ENCODE data around the gene DUOXA1.
"Not testable (repeated sequence)": the region's sequence is repeated elsewhere in the genome, so short reads cannot be mapped to it uniquely, and the experiment has no call there.

The DUOXA1 gene

DNA sequence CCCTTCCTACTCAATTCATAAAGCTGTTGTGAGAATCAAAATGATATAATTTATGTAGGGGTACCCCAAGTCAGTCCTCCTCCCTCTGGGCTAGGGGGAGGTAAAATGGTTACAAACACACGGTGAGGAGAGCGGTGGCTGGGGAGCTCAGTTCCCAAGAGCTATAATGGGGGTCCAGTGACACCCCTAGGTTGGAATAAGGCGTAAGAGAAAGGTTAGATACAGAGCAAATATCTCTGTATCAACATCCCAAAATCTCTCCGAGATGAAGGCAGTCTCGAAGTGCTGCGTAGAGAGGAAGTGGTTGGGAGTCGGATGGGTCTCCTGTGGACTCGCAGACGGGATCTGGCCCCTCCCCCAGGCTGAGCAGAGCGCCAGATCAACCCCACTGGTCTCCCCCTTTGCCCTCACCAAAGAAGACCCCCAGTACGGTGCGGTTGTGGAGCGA lies 17.5 kb downstream of the DUOXA1 start:
- DNase-seq = peak; percentile 49

DNA sequence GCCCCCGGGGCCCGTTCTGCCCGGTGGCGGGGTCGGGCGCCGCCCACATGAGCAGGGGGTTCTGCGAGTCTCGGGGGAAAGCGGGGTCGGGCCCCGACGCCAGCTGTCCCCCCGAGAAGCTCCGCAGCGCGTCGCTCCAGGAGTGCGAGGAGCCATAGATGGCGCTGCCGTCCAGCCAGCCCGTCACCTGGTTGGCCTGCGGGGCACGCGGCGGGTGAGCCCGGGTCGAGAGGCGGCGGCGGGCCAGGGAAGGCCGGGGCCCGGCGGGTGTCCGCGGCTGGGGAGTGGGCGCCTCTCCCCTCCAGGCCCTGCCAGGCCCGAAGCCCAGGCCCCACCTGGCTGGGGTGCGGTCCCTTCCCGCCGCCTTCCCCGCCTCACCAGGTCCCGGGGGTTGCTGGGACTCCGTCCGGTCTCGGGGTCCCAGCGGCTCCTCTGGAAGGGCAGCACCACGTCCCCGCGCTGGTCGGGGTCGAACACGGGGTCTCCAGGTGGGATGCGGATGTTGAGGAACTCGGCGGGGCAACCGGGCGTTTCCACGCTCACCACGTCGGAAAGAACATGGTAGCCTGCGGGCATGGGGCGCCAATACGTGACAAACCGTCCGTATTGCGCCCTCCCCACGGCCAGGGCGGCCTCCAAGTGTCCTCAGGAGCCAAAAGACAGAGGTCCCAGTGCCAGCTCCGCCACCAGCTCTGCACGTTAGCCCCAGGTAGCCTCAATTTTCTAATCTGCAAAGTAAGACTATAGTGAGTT lies 18.1 kb downstream of the DUOXA1 start:
- DNase-seq = peak; percentile 11

DNA sequence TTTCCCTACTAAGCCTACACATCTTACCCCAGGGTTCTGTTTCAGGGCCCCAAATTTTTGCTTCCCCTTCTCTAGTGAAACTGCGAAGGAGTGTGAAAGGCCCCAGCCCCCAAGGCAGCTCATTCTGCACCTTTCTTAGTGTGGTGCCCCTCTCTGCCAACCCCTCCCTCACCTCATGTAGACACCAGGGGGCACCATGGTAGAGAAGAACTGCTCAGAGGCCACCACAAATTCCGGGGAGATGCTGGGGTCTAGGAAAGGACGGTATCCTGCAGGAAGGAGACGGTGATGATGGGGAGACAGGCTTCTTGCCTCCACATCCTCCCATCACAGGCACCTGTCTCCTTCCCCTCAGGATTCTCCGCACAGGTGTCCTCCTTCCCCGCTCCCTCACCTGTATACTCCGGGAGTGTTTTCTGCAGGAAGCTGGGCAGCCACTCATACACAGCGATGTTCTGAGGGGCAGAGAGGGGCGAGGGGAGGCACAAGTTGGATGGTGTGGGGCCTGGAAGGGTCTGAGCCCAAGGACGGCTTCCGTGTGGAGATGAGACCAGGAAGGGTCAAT lies 19.3 kb downstream of the DUOXA1 start:
- peak; percentile 18 for DNase-seq

DNA sequence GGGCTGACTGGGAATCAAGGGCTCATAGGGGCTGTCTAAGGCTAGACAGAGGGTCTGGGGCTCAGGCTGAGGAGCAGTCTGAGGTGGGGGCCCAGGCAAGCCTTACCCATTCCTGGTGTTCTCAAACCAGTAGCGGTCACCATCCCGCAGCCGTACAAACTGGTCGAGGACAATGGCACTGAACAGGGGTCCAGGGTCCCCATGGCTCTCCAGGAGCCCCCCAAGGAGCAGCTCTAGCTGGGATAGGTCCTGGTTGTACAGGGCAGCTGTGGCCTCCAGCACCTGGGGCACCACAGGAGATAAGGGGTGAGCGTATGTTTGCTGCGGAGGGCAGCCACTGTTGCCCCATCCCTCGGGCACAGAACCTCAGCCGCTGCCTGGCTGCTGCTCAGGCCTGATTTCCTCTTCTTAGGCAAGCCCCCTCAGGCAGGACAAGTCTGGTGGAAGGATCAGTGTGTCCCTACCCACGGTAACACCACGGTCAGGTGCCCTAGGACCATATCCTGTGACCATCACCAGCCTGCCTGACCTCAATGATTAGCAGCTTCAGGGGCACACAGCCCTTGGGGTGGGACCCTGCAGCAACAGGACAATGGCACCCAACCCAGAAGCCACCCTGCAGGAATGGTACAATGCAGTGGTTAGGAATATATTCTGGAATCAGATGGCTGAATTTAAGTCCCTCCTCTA lies 21.6 kb downstream of the DUOXA1 start:
- no peak for DNase-seq

DNA sequence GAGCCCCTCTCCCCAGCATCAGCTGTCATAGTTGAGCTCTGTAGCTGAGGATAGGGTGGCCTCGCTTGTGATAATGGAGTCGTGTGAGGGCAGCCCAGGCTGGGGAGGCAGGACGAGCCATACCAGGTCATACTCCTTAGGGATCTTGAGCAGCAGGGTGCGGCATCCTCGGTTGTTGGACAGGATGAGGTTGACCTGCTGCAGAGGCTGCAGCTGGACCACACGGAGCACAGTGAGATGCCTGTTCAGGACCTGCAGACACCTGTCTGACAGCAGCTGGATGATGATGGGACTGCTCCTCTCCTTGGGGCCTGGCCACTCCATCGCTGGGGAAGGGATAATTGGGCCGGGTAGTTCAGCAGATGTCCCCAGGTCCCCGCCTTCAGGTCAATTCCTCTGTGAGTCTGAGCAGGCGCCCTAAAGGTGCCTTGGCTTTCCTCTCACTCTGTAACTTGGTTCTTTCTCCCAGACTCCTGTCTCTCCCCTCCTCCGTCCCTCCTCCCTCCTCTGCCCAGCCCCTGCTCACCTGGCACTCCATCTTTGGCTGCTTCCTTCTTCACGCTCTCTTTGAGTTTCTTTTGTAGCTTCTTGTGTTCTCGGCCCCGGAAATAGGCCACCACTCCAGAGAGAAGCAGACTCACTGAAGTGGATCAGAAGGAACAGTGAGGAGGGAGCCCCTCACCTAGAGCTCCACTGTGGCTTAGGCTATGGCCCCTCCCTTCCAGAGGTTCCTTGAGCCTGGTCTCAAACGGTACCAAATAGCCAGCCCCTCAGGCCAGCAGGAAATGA lies 23.5 kb downstream of the DUOXA1 start:
- DNase-seq = no peak

DNA sequence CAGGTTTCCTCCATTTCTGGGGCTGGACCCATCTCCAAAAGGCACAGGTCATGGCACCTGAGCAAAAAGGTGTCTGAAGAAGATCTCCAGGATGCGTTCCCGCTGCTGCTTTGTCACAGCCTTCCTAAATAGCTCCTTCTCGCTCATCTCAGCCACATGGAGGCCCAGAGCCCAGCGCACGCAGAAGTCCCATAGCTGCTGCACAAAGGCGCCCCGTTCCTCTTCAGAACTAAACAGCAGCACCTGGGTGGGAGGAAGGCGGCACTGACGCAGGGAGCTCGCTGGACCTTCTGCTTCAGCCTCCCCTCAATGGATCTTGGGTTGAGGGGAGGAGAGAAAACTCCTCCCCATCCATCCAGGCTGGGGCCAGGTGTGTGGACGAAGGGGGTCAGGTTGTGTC lies 24.1 kb downstream of the DUOXA1 start:
- DNase-seq = no peak

DNA sequence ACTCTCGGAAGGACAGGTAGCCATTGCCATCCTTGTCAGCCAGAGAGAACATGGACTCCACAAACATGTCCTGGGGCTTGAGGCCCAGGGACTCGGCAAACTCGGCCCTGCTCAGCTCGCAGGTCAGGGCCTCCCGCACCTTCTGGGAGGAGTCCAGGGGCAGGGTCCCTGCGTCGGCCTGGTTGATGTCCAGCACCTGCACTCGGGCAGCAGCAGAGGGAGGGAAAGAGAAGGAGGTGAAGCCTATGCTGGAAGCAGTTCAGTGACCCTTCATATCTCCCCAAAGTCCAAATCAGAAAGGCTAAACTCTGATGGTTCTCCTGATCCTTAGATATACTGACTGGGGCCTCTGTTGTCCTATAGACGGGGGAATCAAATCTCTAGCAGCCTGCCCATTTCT lies 25.5 kb downstream of the DUOXA1 start:
- DNase-seq = not testable (repeated sequence)

DNA sequence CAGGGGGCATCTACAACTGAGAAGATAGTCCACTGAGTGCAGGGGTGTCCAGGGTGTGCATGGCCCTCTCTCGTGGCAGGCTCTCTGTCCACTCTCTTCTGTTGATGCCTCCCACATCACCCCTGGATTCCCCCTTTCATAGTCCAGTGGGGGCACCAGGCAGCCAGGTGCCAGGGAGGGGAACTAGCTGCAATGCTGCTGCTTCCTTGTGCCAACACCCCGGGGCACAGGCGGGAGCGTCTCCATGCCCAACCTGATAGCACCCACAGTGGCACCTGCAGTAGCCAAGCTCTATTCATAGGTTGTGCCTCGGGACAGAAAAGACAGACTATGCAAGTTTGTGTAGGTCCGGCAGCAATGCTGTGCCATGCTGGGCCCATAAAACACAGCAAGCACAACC lies 27.5 kb downstream of the DUOXA1 start:
- no peak for DNase-seq

DNA sequence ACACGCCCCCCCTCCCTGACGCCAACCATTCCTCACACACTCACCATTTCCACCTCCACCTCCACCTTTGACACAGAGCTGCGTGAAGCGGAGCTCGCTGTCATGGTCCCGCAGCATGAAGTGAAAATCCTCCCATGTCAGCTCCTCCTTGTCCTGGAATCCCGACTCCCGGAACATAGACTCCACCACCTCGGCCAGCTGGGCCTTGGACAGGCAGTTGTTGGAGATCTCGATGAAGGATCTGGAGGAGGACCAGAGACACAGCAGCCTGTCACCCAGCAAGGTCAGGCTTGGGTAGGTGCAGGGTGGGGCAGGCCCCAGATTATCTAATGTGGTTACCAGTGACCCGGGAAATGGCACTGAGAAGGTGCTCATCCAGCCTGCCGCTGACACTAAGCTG lies 27.9 kb downstream of the DUOXA1 start:
- DNase-seq = no peak

DNA sequence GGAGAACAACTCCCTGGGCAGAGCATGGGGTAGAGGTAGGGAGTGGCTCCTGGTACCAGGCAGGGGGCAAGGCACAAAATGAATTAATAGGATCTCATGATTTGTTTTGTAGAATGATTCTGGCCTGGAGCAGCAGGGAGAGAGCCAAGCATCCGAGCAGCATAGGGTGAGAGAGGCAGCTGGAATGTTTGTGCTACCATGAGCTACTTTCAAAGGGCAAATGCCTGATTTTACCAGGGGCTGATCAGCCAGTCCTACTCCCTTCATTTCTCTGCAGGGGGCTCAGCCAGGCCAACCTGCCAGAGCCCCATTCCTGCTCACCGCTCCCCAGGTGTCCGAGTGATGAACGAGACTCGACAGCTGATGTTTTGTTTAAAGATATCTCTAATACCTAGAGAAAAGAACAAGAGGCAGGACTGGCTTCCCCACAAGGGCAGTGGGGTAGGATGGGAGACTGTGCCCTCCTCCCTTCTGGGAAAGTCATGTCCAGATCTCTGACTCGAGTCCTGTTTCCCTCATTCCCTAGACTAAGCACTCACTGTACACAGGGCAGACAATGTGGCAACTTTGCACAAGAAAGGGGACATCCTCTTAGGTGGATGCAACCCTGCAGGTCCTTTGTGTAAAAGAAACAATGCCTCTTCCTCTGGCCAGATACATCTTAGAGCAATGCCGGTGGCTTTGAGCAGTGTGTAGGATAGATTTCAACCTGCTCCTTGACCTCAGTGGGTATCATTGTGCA lies 28.6 kb downstream of the DUOXA1 start:
- DNase-seq = no peak

DNA sequence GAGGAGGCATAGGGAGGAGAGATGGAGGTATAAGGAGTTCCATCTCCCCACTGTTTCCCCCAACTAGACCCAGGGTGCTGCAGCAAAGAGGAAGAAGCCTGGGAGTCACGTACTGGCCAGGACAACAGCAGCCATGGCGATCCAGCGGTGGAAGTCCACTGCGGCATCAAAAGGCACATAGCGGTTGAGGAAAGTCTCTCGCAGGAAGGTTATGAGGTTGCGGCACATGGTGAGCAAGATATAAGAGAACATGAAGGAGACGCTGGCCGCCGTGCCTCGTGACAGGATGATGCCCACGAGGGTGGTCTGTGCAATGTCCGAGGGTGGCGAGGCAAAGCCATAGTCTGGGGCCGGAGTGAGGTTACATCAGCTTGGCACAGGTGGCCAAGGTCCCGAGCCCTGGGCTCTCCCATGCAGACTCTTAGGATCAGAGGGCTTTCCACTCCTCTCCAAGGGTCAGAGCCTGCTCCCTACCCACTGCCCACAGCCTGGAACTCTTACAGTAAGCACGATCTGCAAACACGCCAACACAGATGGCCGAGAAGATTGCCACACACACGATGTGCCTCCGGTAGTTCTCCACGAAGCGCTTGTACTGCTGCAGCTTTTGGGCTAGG lies 30.0 kb downstream of the DUOXA1 start:
- no peak for DNase-seq

DNA sequence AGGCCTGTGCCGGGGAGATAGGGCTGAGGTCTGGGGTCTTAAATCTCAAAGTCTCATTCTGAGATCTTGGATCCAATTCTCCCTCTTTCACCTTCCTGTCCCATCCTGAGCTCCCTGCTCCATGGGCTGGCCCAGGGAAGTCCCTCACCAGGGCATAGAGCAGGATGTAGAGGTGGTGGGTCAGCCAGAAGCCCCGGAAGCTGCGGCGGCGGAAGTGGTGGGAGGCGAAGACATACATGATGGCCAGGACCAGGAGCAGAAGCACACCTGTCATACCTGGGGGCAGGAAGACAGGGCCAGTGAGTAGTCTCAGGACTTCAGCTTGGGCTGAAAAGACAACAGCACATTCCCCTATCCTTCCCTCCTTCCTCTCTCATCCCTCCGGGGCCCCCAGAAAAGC lies 32.2 kb downstream of the DUOXA1 start:
- no peak for DNase-seq

DNA sequence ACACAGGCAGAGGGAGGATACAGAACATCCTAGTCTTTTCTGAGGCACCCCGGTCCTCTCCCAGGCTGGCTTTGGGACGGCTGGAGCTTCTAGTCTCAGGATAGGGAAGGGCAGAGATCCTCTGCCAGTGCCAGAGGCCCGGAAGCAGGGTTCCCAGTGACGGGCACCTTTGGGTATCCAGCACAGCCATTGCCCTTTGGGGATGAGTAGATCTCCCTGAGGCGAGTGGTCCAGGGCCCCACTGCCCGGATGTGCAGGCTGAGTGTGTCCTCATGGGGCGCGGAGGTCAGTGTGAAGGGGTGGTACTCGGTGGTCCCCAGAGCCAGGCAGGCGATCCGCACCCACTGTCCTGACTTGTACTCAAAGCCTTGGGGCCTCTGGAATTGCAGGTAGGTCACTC lies 34.0 kb downstream of the DUOXA1 start:
- no peak for DNase-seq

DNA sequence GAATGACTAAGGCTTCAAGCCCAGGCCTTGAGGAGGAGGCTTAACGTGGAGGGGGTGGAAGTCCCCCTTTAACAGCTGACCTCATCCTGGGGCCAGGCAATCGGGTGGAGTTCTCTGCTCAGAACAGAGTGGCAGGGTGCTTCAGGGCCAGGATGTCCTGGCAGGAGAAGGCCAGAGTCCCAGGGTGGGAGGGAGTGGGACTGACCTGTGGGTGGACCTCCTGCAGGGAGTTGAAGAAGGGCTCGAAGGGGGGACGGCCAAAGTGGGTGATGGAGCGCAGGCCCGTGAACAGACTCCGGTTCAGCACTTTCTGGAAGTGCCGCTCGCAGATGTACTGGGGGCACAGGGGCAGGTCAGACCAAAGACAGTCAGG lies 35.3 kb downstream of the DUOXA1 start:
- DNase-seq = peak; percentile 10

DNA sequence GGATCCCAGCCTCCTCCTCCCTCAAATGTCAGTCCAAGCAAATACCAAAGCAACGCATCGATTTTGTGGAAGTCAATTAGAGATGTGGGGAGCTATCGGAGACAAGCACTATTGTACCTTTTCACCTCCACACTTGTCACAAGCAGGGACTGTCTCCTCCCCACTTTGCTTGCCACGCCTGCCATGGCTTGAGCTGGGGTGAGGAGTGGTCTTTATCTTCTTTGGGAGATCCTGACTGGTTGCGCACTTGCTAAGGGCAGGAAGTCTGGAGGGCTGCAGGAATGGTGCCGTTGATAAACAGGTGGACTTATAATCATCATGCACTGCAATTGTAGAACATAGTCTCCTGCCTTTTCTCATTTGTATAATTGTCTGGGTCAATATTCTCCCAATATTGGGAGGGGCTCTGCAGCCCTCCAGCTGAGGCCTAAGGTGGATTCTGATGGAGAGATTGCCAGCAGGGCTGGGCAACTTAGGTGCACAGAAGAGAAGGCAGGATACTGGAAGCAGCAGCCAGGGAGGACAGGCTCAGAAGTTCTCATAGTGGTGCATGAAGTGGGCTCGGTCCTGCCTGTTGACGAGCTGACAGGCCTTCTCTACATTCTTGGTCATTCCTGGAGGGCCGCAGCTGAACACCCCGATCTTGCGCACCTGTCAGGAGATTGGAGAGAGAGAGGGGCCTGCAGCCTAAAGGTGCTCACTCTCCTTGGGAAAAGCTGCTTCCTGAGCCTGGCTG lies 35.9 kb downstream of the DUOXA1 start:
- no peak for DNase-seq

DNA sequence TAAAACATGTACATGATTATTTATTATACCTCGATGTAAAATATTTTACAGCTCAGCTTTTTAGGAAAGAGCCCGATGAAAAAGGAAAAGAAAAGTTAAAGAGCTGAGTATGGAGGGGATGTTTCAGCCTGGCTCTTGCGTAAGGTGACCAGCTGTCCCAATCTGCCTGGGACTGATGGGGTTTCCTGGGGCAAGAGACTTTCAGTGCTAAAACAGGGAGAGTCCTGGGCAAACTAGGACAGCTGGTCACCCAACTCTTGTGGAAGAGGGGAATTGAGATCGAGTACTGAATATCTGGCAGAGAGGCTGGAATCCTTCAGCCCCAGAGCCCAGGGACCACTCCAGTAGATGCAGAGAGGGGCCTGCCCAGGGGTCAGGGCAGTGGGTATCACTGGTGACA lies 36.7 kb downstream of the DUOXA1 start:
- DNase-seq = no peak

DNA sequence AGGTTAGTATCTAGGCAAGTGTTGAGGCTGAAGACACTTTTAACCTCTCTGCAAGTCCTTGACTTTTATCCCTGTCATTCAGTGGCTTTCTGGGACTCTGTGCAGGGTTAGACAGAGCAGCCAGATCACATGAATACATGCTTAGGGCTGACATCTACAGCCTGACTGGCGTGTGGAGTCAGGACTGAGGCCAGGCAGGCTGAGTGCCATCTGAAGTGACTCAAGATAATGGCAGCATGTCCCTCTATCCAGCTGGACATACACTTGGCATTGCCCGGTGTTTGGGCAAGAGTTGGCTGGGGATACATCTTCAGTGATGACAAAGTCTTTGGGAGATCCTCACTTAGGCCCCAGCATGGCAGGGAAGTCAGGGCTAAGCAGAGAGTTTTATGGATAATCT lies 38.1 kb downstream of the DUOXA1 start:
- no peak for DNase-seq

DNA sequence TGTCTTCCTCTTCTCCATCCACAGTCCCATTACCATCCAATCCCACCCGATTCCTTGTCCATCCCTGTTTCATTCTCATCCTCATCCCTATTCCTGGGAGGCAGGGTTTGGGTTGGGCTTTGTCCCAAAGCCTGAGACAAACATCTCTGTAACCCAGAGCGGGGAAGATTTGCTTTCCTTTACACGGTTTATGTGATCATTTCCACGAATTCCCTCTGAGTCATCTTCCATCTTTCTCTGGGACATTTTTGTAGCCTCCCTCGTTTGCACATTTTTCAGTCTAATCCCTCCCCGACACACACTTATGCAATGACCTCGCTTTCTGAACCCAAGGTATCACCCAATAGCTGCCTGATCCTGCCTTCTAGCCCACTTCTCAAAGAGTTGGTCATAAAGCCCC lies 38.5 kb downstream of the DUOXA1 start:
- DNase-seq = no peak

DNA sequence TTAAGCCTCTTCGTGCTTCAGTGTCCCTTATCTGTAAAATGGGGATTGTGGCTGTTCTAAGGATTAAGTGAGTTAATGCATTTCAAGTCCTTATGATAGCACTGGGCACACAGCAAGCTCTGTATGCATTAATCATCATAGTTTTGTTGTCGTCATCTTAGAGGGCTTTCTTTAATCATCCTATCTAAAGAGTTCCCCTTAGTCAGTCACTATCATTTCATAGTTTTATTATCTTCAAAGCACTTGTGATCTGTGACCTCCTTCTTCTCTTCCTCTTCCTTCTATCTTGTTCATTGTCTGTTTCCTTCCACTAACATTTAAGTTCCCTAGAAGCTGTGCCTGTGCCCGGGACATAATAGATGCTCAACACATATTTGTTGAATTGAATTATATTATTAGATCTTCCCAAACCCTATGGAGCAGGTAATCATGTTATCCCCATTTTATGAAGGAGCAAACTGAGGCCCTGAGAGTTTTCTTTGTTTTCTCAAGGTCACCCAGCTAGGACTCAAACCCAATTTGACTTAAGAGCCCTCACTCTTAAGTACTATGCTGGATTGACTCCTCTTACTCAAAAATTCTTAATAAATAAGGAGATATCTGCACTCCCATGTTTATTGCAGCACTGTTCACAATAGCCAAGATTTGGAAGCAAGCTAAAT lies 39.8 kb downstream of the DUOXA1 start:
- DNase-seq = no peak

DNA sequence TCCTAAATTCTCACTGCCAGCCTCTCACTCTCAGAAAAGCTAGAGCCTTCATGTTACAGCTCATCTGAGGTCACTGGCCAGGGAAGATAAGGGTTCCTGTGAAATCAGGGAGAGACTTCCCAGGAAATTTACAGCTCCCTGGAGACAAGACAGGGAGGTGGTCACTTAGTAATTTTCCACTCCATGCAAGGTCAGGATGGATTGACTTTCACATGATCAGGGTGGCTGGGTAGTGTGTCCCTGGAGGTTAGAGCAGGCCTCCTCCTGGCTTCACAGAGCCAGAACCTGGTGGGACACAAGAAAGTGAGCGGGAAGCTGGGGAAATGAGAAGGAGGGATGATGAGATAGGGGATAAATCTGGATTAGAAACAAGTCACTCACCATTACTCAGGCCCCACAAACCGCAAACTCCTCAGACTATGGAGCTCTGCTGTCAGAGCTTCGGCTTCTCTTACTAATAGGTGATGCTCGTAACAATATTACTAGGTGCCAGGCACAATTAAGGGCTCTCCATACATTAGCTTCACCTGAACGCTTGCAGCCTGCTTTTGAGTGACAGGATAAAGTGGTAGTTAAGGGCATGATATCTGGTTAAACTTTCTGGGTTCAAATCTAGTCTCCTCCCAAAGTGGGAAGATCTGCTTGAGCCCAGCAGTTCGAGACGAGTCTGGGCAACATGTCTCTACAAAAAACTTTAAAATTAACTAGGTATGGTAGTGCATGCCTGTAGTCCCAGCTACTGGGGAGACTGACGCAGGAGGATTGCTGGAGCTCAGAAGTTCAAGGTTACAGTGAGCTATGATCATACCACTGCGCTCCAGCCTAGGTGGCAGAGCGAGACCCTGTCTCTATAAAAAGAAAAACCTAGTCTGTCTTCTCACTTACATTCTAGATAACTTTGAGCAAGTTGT lies 40.6 kb downstream of the DUOXA1 start:
- DNase-seq = peak; percentile 10
